ENCODE data around the gene URI1. TPM values are rescaled to one million over a fixed set of nuclear protein-coding genes. Genes with fewer than 3 reads are reported as not detected.

Gene URI1
- total RNA-seq, 1 experiment from 2014 or later, result 76.2 TPM

DNA sequence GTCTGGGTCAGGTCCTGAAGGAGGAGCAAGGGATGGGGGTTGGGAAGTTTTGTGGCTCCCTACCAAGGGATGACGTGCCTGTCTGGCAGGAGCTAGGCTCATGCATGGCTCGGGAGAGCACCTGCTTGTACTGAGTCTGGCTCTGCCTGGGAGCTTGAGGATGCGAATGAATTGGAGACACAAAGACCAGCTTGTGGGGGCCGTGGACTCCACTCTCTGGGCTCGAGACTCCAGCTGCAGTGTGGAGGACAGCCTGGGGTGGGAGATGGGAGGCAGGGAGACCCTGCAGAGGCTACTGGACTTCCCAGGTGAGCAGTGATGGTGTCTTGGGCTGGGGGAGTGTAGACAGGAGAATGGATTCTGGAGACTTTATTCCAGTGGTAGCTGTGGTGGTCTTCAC, 15.2 kb upstream of the URI1 start:
- no peak for DNase-seq (ENCODE audit: low read depth in 1 of 2, low spot score in 2 of 2)
- Histone ChIP-seq H3K4me1 (replicated peaks) (no peaks in the 10 kb centered on the region), H3K36me3 (no peaks in the 10 kb centered on the region), H3K9me3 (replicated peaks) (0 out of 2 replicates have a peak, but pooled peaks cover 2% of the 10 kb centered on the region), H3K4me3 (no peak overlapping the region), H3K27me3 (replicated peaks) (no peaks in the 10 kb centered on the region), H3K27ac (no peak overlapping the region)

DNA sequence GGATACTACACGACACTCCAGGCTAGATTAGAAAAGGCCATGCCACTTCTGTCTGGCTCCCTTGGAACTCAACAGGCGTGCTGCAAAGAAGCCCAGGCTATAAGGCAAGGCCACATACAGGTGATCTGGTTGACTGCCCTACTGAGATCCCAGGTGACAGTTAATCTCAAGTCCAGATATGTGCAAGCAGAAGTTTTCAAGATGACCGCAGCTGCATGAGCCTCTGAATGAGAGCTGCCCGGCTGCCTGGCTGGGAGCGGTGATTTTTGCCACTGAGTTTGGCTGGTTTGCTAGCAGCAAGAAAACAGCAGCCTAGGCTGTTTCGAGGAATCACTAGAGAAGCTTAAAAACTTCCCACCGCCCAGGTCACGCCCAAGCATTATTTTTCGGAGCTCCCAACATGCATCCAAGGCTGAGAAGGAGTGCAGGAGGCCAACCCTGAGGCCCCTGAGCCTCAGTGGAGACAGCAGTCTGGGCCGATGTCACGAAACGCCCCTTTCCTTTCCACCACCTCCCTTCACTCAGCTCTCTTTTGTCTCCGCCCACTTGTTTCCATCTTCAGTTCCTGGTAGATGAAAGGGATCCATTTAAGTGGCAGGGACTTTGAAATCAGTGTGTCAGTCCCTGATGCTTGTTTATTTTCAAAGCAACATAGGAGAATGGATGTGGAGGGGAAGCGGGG, 14.0 kb upstream of the URI1 start:
- H3K4me3 ChIP-seq, result no peak overlapping the region
- H3K36me3 ChIP-seq, result no peaks in the 10 kb centered on the region
- H3K9me3 ChIP-seq (replicated peaks), result 0 out of 2 replicates have a peak, but pooled peaks cover under 1% of the 10 kb centered on the region
- DNase-seq (ENCODE audit: low read depth in 1 of 2, low spot score in 2 of 2), result no peak
- no peak overlapping the region for H3K27ac ChIP-seq
- no peaks in the 10 kb centered on the region for H3K27me3 ChIP-seq (replicated peaks)
- H3K4me1 ChIP-seq (replicated peaks), result no peaks in the 10 kb centered on the region

DNA sequence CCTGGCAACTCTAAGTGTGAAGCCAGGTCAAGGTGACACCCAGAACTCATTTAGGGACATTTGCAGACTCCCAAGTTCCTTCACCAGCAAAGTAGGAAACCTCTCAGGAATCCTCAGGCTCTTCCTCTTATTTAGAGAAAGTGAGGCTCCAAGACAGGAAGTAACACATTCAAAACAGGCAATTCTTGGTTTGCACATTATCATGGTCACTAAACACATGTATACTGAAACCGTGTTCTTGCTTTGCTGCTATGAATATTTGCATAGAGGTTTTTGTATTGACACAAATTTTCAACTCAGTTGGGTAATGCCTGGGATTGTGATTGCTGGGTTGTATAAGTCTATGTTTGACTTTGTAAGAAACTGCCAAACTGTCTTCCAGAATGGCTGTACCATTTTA, 13.2 kb upstream of the URI1 start:
- H3K4me3 ChIP-seq, result no peak overlapping the region
- no peak for DNase-seq (ENCODE audit: low read depth in 1 of 2, low spot score in 2 of 2)
- no peaks in the 10 kb centered on the region for H3K4me1 ChIP-seq (replicated peaks)
- no peaks in the 10 kb centered on the region for H3K27me3 ChIP-seq (replicated peaks)
- no peaks in the 10 kb centered on the region for H3K36me3 ChIP-seq
- H3K9me3 ChIP-seq (replicated peaks), result no peaks in the 10 kb centered on the region
- H3K27ac ChIP-seq, result no peak overlapping the region

DNA sequence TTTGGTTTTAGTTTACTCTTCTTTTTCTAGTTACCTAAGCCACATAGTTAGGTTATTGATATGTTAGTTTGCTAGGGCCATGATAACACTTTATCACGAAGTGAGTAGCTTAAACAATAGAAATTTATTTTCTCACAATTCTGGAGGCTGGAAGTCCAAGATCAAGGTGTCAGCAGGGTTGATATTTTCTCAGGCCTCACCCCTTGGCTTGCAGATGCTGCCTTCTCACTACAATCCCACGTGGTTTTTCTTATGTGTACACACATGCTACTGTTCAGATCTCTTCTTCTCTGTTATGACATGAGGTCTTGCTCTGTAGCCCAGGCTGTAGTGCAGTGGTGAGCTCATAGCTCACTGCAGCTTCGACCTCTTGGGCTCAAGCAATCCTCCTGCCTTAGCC, 7.8 kb upstream of the URI1 start:
- Histone ChIP-seq H3K27ac (no peak overlapping the region), H3K27me3 (replicated peaks) (no peaks in the 10 kb centered on the region), H3K4me1 (replicated peaks) (no peaks in the 10 kb centered on the region), H3K4me3 (no peak overlapping the region), H3K36me3 (no peaks in the 10 kb centered on the region), H3K9me3 (replicated peaks) (no peaks in the 10 kb centered on the region; the same call in 1 of the 2 replicates)
- no peak for DNase-seq (ENCODE audit: low read depth in 1 of 2, low spot score in 2 of 2)

DNA sequence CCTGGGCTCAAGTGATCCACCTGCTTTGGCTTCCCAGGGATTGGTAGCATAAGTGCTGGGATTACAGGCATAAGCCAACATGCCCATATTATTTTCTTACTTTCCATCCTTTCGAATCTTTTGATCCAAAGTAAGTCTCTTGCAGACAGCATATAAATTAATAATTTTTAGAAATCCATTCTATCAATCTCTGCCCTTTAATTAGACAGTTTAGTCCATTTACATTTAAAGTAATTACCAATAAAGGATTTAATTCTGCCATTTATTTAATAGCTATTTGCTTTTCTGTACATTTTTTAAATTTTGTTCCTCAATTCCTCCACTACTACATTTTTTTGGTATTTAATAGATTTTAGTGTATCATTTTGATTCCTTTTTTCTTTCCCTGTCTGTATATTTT, 7.3 kb upstream of the URI1 start:
- no peak for DNase-seq (ENCODE audit: low read depth in 1 of 2, low spot score in 2 of 2)
- no peaks in the 10 kb centered on the region for H3K36me3 ChIP-seq
- no peaks in the 10 kb centered on the region for H3K4me1 ChIP-seq (replicated peaks)
- H3K27me3 ChIP-seq (replicated peaks), result no peaks in the 10 kb centered on the region
- H3K9me3 ChIP-seq (replicated peaks), result no peaks in the 10 kb centered on the region; the same call in 1 of the 2 replicates
- H3K27ac ChIP-seq, result no peak overlapping the region
- no peak overlapping the region for H3K4me3 ChIP-seq

DNA sequence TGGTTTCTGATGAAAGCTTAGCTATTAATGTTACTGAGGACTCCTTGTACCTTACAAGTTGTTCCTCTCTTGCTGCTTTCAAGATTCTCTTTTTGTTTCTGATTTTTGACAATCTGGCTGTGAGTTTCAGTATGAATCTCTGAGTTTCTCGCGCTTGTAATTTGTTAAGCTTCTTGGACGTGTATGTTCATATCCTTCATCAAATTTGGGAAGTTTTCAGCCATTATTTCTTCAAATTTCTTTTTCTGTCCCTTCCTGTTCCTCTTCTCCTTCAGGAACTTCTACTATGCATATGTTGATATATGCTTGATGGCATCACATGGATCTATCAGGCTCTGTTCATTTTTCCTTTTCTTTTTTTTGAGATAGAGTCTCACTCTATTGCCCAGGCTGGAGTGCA, 5.6 kb upstream of the URI1 start:
- H3K27me3 ChIP-seq (replicated peaks), result no peaks in the 10 kb centered on the region
- H3K27ac ChIP-seq, result no peak overlapping the region
- H3K36me3 ChIP-seq, result no peaks in the 10 kb centered on the region
- no peak overlapping the region for H3K4me3 ChIP-seq
- no peaks in the 10 kb centered on the region for H3K4me1 ChIP-seq (replicated peaks)
- no peak for DNase-seq (ENCODE audit: low read depth in 1 of 2, low spot score in 2 of 2)
- no peaks in the 10 kb centered on the region; the same call in 1 of the 2 replicates for H3K9me3 ChIP-seq (replicated peaks)

DNA sequence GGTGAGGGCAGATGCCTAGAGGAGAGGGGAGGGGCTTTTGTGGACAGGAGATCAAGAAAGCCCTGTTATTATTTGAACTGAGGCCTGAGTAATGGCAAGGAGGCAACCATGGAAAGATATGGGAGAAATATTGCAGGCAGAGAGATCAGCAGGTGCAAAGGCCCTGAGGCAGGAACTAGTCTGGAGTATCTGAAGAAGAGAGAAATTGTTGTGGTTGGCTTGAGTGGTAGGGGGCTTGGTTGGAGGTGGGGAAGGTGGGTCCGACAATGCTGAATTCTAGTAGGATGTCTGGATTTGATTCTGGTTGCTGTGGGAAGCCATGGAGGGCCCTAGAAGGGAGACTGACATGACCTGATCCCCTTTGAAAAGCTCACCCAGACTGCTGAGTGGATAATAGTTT, 2.4 kb upstream of the URI1 start:
- H3K27me3 ChIP-seq (replicated peaks), result no peaks in the 10 kb centered on the region
- no peak overlapping the region for H3K4me3 ChIP-seq
- no peak overlapping the region for H3K27ac ChIP-seq
- peaks cover 10% of the 10 kb centered on the region for H3K4me1 ChIP-seq (replicated peaks)
- H3K9me3 ChIP-seq (replicated peaks), result no peaks in the 10 kb centered on the region
- 0 out of 2 replicates have a peak, but pooled peaks cover 3% of the 10 kb centered on the region for H3K36me3 ChIP-seq
- DNase-seq (ENCODE audit: low read depth in 1 of 2, low spot score in 2 of 2), result no peak

DNA sequence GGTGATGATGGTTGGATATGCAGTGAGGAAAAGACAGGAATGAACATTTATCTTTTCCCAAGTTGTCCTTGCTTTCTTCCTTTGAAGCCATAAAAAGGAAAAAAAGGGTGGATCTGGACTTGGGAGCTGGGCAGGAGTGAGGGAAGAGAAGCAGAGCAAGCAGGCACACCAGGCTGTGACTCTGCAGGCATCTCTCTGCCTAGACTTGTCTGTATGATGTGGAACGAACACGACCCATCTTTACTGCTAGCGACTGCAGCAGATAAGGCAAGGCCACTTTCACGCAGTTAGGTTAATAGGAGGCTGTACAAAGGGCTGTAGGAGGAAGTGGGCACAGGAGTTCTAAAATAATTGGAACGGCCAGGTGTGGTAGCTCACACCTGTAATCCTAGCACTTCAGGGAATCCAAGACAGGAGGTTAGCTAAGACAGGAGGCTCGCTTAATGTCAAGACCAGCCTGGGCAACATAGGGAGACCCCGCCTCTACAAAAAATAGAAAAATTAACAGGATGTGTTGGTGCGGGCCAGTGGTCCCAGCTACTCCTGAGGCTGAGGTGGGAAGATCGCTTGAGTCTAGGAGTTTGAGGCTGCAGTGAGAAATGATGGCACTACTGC, 961 bp upstream of the URI1 start:
- DNase-seq (ENCODE audit: low read depth in 1 of 2, low spot score in 2 of 2), result no peak
- Histone ChIP-seq H3K9me3 (replicated peaks) (no peaks in the 10 kb centered on the region), H3K27me3 (replicated peaks) (no peaks in the 10 kb centered on the region), H3K36me3 (0 out of 2 replicates have a peak, but pooled peaks cover 3% of the 10 kb centered on the region), H3K4me3 (no peak overlapping the region), H3K27ac (no peak overlapping the region), H3K4me1 (replicated peaks) (peaks cover 24% of the 10 kb centered on the region)

DNA sequence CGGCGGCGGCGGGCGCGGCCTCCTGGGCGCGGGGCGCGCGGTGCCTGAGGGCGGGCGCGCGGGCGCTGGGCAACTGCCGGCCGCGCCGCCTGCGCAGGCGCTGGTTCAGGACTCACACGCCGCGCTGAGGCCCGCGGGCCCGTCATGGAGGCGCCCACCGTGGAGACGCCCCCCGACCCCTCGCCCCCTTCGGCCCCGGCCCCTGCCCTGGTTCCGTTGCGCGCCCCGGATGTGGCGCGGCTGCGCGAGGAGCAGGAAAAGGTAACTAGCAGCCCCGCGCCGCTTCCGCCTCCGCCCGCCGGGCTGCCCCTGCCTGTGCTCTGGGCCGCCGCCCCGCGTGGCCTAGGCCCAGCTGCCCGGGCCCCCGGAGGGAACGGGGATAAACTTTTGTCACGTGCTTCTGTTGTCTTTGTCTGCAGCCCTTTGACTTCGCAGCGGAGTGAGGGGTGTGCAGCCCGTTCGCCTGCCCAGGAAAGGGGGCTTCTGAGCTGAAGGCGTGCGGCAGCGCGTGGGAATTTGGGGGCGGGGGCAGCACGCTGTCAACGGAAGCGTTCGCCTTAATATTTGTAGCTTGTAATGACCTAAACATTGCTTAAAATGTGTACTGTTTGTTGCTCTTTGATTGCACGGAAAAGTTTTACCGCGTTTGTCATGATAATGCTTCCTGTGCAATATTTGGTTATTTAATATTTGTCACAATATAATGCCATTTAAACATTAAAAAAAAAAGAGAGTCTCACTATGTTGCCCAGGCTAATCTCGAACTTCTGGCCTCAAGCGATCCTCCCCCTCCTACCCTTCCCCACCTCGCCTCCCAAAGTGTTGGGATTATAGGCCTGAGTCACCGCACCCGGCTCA, 594 bp downstream of the URI1 start:
- peak; percentile 39 to 51 for DNase-seq (ENCODE audit: low read depth in 1 of 2, low spot score in 2 of 2)
- Histone ChIP-seq H3K4me3 (peak overlapping the region; percentile 93), H3K27ac (peak overlapping the region; percentile 67), H3K4me1 (replicated peaks) (peaks cover 25% of the 10 kb centered on the region), H3K9me3 (replicated peaks) (no peaks in the 10 kb centered on the region), H3K36me3 (peaks cover 3% of the 10 kb centered on the region; the same call in 1 of the 2 replicates), H3K27me3 (replicated peaks) (no peaks in the 10 kb centered on the region)

DNA sequence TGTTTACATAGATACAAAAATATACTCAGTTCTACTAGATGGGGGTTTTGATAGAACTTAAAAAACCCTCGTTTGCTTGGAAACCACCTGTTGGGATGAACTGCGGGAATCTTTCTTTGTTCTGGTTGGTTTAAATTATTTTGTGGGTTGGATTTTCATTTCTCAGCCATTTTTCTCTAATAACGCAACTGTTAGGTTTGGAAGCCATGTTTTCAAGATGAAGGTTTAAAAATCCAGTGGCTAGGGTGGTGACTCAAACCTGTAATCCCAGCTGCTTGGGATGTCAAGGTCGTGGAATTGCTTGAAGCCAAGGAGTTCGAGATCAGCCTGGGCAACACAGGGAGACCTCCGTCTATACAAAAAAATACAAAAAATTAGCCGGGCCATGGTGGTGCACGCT, 1.6 kb downstream of the URI1 start:
- no peak for DNase-seq (ENCODE audit: low read depth in 1 of 2, low spot score in 2 of 2)
- no peaks in the 10 kb centered on the region for H3K27me3 ChIP-seq (replicated peaks)
- H3K27ac ChIP-seq, result no peak overlapping the region
- peaks cover 3% of the 10 kb centered on the region; the same call in 1 of the 2 replicates for H3K36me3 ChIP-seq
- peaks cover 25% of the 10 kb centered on the region for H3K4me1 ChIP-seq (replicated peaks)
- peak overlapping the region; percentile 93; the same call in 1 of the 2 replicates for H3K4me3 ChIP-seq
- H3K9me3 ChIP-seq (replicated peaks), result 0 out of 2 replicates have a peak, but pooled peaks cover 2% of the 10 kb centered on the region

DNA sequence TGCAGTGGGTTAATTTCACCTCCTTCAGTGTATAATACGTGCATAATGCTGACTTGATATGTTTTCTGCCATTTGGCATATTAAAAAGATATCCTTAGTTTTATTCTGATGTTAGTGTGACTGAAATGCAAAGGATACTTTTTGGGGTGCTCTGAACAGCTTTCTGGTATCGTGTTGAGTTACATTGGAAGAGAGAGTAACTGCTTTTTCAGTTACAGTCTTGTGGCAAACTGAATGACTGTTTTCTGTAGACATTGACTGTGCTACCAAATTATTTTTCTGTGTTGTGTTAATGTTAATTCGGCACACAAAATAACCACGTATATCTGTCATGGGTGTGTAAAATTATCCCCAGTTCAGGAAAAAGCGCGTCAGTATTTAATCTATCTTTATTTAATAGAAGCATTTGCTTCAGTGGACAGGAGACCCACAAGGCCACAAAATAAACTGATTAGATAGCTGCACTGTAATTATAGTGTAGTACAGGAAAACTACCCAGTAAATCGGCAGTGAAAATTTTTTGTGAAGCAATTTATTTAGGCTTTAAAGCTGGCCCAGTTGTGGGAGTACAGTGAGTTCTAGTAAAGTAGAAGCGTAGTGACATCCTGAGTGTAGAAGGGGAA, 2.5 kb downstream of the URI1 start:
- DNase-seq (ENCODE audit: low read depth in 1 of 2, low spot score in 2 of 2), result no peak
- H3K27ac ChIP-seq, result no peak overlapping the region
- no peaks in the 10 kb centered on the region for H3K27me3 ChIP-seq (replicated peaks)
- 0 out of 2 replicates have a peak, but pooled peaks cover 2% of the 10 kb centered on the region for H3K9me3 ChIP-seq (replicated peaks)
- H3K4me1 ChIP-seq (replicated peaks), result peaks cover 25% of the 10 kb centered on the region
- no peak overlapping the region for H3K4me3 ChIP-seq
- peaks cover 3% of the 10 kb centered on the region; the same call in 1 of the 2 replicates for H3K36me3 ChIP-seq

DNA sequence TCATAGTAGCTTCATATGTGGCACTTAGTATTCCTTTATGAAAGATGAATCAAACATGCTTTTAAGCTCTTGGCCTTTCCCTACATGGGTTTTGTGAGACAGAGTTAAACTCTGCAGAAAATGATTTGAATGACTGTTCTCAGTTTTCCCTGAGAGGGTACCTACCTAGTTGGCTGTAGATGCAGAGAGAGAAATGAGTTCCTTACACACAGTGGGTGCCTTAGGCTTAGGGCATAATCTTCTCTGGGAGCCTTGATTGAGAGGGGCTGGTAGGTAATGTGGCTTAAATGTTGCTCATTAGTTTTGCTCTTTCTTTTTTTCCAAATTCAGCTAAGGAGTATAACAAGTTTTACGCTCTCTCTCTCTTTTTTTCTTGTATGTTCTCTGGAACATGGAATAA, 3.0 kb downstream of the URI1 start:
- Histone ChIP-seq H3K4me3 (no peak overlapping the region), H3K27ac (0 out of 2 replicates have a peak overlapping the region, but pooled peaks have one; percentile 8), H3K9me3 (replicated peaks) (0 out of 2 replicates have a peak, but pooled peaks cover 2% of the 10 kb centered on the region), H3K27me3 (replicated peaks) (no peaks in the 10 kb centered on the region), H3K4me1 (replicated peaks) (peaks cover 25% of the 10 kb centered on the region), H3K36me3 (peaks cover 3% of the 10 kb centered on the region; the same call in 1 of the 2 replicates)
- no peak for DNase-seq (ENCODE audit: low read depth in 1 of 2, low spot score in 2 of 2)

DNA sequence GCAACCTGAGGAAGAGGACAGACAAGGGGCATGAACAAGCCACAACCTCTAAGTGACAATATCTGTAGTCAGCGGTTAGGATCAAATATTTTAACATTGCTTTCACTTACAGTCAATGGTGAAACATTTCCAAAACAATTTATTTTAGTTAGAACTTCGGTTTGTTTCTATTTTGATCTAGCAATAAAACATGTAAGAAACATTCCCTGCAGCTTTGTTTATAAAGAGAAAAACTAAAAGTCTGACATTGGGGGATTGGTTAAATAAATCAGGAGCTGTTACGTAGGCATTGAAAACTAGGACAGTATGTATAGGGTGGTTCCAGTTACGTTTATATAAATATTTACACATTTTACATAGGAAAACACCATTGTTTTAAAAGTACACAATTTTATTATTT, 3.4 kb downstream of the URI1 start:
- H3K4me3 ChIP-seq, result no peak overlapping the region
- 0 out of 2 replicates have a peak overlapping the region, but pooled peaks have one; percentile 8 for H3K27ac ChIP-seq
- H3K36me3 ChIP-seq, result peaks cover 3% of the 10 kb centered on the region; the same call in 1 of the 2 replicates
- peak in 1 of 2 experiments; percentile 23 for DNase-seq (ENCODE audit: low read depth in 1 of 2, low spot score in 2 of 2)
- H3K27me3 ChIP-seq (replicated peaks), result no peaks in the 10 kb centered on the region
- H3K9me3 ChIP-seq (replicated peaks), result 0 out of 2 replicates have a peak, but pooled peaks cover 2% of the 10 kb centered on the region
- H3K4me1 ChIP-seq (replicated peaks), result peaks cover 25% of the 10 kb centered on the region

Measured in SJSA1 (cell line).